Measurements from ENCODE around the gene F10. TPM values are rescaled to one million over a fixed set of nuclear protein-coding genes. Genes with fewer than 3 reads are reported as not detected.

Gene F10
- total and polyA plus RNA-seq, 2 of the 13 experiments (the other 11 are each of a cell fraction or from before 2014, with no cell fraction given): 58.4 to 237 TPM

- Histone ChIP-seq H3K4me1 (ENCODE audit: insufficient read depth, low read length) (no peaks in the 10 kb centered on the region), H3K4me2 (ENCODE audit: low read depth, low read length) (no peak overlapping the region), H3K4me3 (replicated peaks in 1 of 3; ENCODE audit: insufficient read depth in 1 of 3, low read depth in 2 of 3, low read length in 3 of 3) (no peak overlapping the region), H3K27ac (ENCODE audit: extremely low read length, insufficient read depth, low read length) (no peak overlapping the region), H2AFZ (ENCODE audit: low read length) (no peak overlapping the region), H4K20me1 (ENCODE audit: insufficient read depth, low read length) (no peaks in the 10 kb centered on the region), H3K36me3 (replicated peaks in 1 of 2; ENCODE audit: control insufficient read depth in 1 of 2, insufficient read depth in 2 of 2, low read length in 2 of 2) (peaks cover 0 to 7% of the 10 kb centered on the region in 2 experiments; a peak in 3 of 5 replicates), H3K9ac (ENCODE audit: insufficient read depth, low read depth, low read length) (no peak overlapping the region), H3K79me2 (ENCODE audit: insufficient read depth, low read length) (no peaks in the 10 kb centered on the region), H3K27me3 (ENCODE audit: control insufficient read depth in 1 of 2, insufficient read depth in 2 of 2, low read length in 2 of 2) (no peaks in the 10 kb centered on the region), H3K9me3 (ENCODE audit: low read length) (no peaks in the 10 kb centered on the region)
- ChIA-PET CTCF (ENCODE audit: low intra/inter-chr PET ratio, low total read pairs) (no interaction called here), POLR2A (no interaction called here)
- ATAC-seq (no peak), DNase-seq (ENCODE audit: low spot score) (no peak), FAIRE-seq (no peak)
- TF ChIP-seq ZSCAN22 (CRISPR knock-in tag; IDR thresholded peaks at IDR 0.05) (no peak), ZNF839 (CRISPR knock-in tag; IDR thresholded peaks at IDR 0.05; ENCODE audit: borderline replicate concordance) (no peak), NCOR1 (IDR thresholded peaks at IDR 0.05; ENCODE audit: borderline replicate concordance, low read length) (no peak)
- no TSS peak for BruUV-seq (replicated peaks)
- intact Hi-C loops (cut with micrococcal nuclease; ENCODE audit: unreplicated experiment): no loop called here
- WGBS (ENCODE audit: low lambda C conversion rate): 83% methylated on average over 5 of the region's 14 CpGs
- in situ Hi-C loops (cut with HindIII; ENCODE audit: extremely low pct_ligation_motif_present, low pct_unique_long_range_greater_than_20kb): no loop called here
Measured at GRCh38 chr13:113094410-113094800, 28.2 kb upstream of the F10 start.

- no peaks in the 10 kb centered on the region for H3K36me3 ChIP-seq (replicated peaks in 1 of 2; ENCODE audit: control insufficient read depth in 1 of 2, insufficient read depth in 2 of 2, low read length in 2 of 2)
- H3K9ac ChIP-seq (ENCODE audit: insufficient read depth, low read depth, low read length): no peak overlapping the region
- in situ Hi-C loops (cut with HindIII; ENCODE audit: extremely low pct_ligation_motif_present, low pct_unique_long_range_greater_than_20kb): no loop called here
- FAIRE-seq (no peak), DNase-seq (ENCODE audit: low spot score) (no peak), ATAC-seq (peak; percentile 3; the same call in 1 of the 3 replicates)
- no peaks in the 10 kb centered on the region for H3K4me1 ChIP-seq (ENCODE audit: insufficient read depth, low read length)
- CTCF ChIA-PET (ENCODE audit: low intra/inter-chr PET ratio, low total read pairs): no interaction called here
- TF ChIP-seq ZNF713 (CRISPR knock-in tag; IDR thresholded peaks at IDR 0.05): no peak
- no peak for TF ChIP-seq RCOR2 (CRISPR knock-in tag; IDR thresholded peaks at IDR 0.05)
- TF ChIP-seq PBX2 (CRISPR knock-in tag; IDR thresholded peaks at IDR 0.05): no peak
- no peak for TF ChIP-seq RFXAP (CRISPR knock-in tag; IDR thresholded peaks at IDR 0.05; ENCODE audit: borderline replicate concordance)
- TF ChIP-seq ZFP90 (CRISPR knock-in tag; IDR thresholded peaks at IDR 0.05; ENCODE audit: borderline replicate concordance): no peak
- TF ChIP-seq ZNF687 (CRISPR knock-in tag; IDR thresholded peaks at IDR 0.05): 0 out of 2 replicates have a peak, but pooled peaks have one; percentile 4
- TF ChIP-seq GZF1 (CRISPR knock-in tag; IDR thresholded peaks at IDR 0.05): no peak
- H3K79me2 ChIP-seq (ENCODE audit: insufficient read depth, low read length): no peaks in the 10 kb centered on the region
- H3K9me3 ChIP-seq (ENCODE audit: low read length): no peaks in the 10 kb centered on the region
- intact Hi-C loops (cut with micrococcal nuclease; ENCODE audit: unreplicated experiment): no loop called here
- WGBS (ENCODE audit: low lambda C conversion rate): 88% methylated on average over 16 of the region's 25 CpGs
- BruUV-seq (replicated peaks): no TSS peak
- no peaks in the 10 kb centered on the region for H4K20me1 ChIP-seq (ENCODE audit: insufficient read depth, low read length)
- no peak overlapping the region for H2AFZ ChIP-seq (ENCODE audit: low read length)
- H3K27ac ChIP-seq (ENCODE audit: extremely low read length, insufficient read depth, low read length): no peak overlapping the region
- no peaks in the 10 kb centered on the region for H3K27me3 ChIP-seq (ENCODE audit: control insufficient read depth in 1 of 2, insufficient read depth in 2 of 2, low read length in 2 of 2)
- H3K4me3 ChIP-seq (replicated peaks in 1 of 3; ENCODE audit: insufficient read depth in 1 of 3, low read depth in 2 of 3, low read length in 3 of 3): no peak overlapping the region
- no peak overlapping the region for H3K4me2 ChIP-seq (ENCODE audit: low read depth, low read length)
- POLR2A ChIA-PET: interaction anchor here (1.5 kb wide), 1 partner anchor 10 kb away, joined by 4 read pairs; the partner anchor contains the start of gene F7
Measured at GRCh38 chr13:113095146-113096051, 27.2 kb upstream of the F10 start.
